Activated CD8-positive, alpha-beta T cell treated with anti-CD3 and anti-CD28 coated beads for 36 hours (primary cell): ENCODE results near the gene WDR18. TPM values are rescaled to one million over a fixed set of nuclear protein-coding genes. Genes with fewer than 3 reads are reported as not detected.

ENCODE experiments used
- total RNA-seq, 2 experiments: library from RNA; stranded (reverse); gene quantifications; one replicate each; pipeline ENCODE4 v1.2.3, GENCODE V29; 2021

The WDR18 gene
- total RNA-seq, 2 experiments from 2014 or later, result 75.3 to 78.1 TPM

Other genes starting within 250 kb of the WDR18 start
- gene MISP, start 233.2 kb upstream of the WDR18 start, total RNA-seq, result not detected
- 100 to 1,000 TPM; 581 to 582 TPM for gene PTBP1, start 186.9 kb upstream of the WDR18 start, total RNA-seq
- gene PLPPR3, start 162.4 kb upstream of the WDR18 start, total RNA-seq, result not detected
- not detected for gene AZU1, start 156.5 kb upstream of the WDR18 start, total RNA-seq
- not detected for gene PRTN3, start 143.3 kb upstream of the WDR18 start, total RNA-seq
- gene ELANE, start 132.0 kb upstream of the WDR18 start, total RNA-seq, result not detected
- 1 to 10 TPM in 1 of 2 experiments, under 1 TPM in 1; 0.60 to 1.4 TPM for gene CFD, start 124.7 kb upstream of the WDR18 start, total RNA-seq
- 10 to 100 TPM; 37.6 to 37.8 TPM for gene MED16, start 91.2 kb upstream of the WDR18 start, total RNA-seq
- not detected for gene RNU6-9, start 90.9 kb upstream of the WDR18 start, total RNA-seq
- 10 to 100 TPM; 58.4 to 61.5 TPM for gene R3HDM4, start 71.1 kb upstream of the WDR18 start, total RNA-seq
- gene KISS1R, start 67.0 kb upstream of the WDR18 start, total RNA-seq, result 10 to 100 TPM; 14.0 to 15.5 TPM
- gene ARID3A, start 58.3 kb upstream of the WDR18 start, total RNA-seq, result 10 to 100 TPM; 18.7 to 22.1 TPM
- under 1 TPM in 1 of 2 experiments, not detected in 1; 0.07 TPM for gene GRIN3B, start 16.1 kb downstream of the WDR18 start, total RNA-seq
- 100 to 1,000 TPM; 115 to 117 TPM for gene TMEM259, start 36.8 kb downstream of the WDR18 start, total RNA-seq
- not detected for gene RNU6-2, start 37.2 kb downstream of the WDR18 start, total RNA-seq
- 10 to 100 TPM; 97.4 to 98.3 TPM for gene CNN2, start 42.3 kb downstream of the WDR18 start, total RNA-seq
- gene ABCA7, start 55.8 kb downstream of the WDR18 start, total RNA-seq, result 10 to 100 TPM; 14.0 to 14.6 TPM
- 100 to 1,000 TPM; 136 to 150 TPM for gene ARHGAP45, start 82.8 kb downstream of the WDR18 start, total RNA-seq
- 100 to 1,000 TPM; 271 to 282 TPM for gene POLR2E, start 111.0 kb downstream of the WDR18 start, total RNA-seq
- gene GPX4, start 119.6 kb downstream of the WDR18 start, total RNA-seq, result 100 to 1,000 TPM; 224 to 232 TPM
- 10 to 100 TPM; 41.7 to 42.0 TPM for gene SBNO2, start 189.9 kb downstream of the WDR18 start, total RNA-seq
- 10 to 100 TPM; 55.1 to 58.0 TPM for gene STK11, start 221.4 kb downstream of the WDR18 start, total RNA-seq